GM11168 (cell line): ENCODE results near the gene ANGPTL7.
"Not testable (repeated sequence)": the region's sequence is repeated elsewhere in the genome, so short reads cannot be mapped to it uniquely, and the experiment has no call there.

Source experiments
- in situ Hi-C: fragments of 300-500 bp; cut with MboI; formaldehyde crosslinking; loops from one replicate; pipeline ENCODE4 v1.12.0; 2022; ENCODE audit warnings: low sequenced_read_pairs; ENCODE audit not compliant: unreplicated experiment

Gene ANGPTL7

DNA sequence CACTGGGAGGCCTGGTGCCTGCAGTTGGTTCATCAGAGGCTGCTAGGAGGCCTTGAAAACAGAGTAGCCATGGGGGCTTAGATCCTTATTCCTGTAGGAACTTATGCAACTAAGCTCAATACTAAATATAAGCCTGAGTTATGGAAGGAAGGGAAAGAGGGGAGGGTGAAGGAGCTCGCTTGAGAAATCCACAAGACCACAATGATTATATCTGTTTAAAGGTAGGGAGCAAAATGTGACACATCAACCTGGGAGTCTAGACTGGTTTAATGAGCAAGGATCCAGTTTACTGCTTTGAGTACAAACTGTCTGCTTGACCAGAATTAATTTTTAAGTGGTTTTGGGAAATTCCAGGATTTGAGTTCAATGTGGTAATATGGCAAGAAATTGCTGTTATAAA, 20.4 kb upstream of the ANGPTL7 start:
- in situ Hi-C loops, result no loop called here

DNA sequence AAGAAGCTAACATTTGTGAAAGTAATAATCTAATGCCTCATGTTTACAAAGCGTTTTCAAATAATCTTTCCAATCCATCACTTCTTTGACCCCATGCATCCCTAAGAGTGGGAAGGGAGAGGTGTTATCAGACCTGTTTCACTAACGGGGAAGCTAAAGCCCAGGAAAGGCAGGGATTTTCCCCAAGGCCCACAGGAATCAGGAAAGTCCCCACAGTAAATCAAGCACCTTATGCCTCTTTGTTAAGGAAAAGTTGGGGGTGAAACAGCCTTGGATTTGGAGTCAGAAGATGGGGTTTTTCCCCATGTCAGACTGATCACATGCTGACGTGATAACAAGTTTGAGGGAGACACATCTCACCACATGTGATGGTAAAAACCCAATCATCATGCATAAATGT, 20.0 kb upstream of the ANGPTL7 start:
- in situ Hi-C loops, result no loop called here

DNA sequence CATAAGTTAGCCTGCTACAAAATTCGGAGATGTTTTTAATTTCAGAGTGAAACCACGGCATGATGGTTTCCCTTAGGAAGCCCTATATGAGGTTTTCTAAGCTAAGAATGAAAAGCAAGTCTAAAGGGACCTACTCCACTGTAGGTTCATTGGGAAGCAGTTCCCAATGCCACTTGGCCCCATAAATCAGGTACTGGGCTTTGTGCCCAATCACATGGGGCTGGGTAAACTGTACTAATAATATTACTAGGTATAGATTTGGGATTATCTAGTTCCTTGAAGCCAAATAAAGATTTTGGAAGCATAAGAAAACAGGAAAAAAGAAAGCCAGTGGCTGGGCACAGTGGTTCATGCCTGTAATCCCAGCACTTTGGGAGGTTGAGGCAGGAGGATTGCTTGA, 19.1 kb upstream of the ANGPTL7 start:
- in situ Hi-C loops, result no loop called here

DNA sequence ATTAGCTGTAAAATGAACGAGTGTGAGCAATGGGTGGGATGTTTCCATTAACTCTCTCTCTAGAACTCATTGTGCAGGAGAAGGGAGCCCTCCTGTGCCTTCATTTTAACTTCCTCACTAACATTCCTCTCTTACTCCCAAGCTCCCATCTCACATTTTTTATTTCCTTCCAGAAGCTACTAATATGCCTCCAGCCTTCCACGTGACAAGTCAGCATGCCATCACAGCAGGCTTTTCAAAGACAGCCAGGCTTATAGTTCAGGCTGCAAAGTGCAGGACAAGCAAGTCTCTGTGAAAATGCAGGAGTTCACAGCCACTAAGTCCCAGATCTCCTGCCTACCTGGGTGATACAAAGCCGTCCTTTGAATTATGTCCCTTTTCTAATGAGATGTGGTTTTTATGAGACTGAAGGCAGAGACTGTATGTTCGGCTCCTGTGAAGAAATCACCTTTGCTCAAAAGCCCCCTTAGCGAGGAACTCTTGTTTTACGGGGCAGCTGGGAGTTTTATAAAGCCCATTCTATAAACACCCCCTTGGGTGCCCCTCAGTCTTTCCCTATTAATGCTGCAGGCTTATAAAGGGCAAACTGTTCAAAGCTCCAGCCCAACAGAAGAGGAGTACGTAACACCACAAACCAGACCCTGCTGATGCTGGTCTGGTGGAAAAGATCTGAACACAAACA, 14.8 kb upstream of the ANGPTL7 start:
- in situ Hi-C loops, result no loop called here

DNA sequence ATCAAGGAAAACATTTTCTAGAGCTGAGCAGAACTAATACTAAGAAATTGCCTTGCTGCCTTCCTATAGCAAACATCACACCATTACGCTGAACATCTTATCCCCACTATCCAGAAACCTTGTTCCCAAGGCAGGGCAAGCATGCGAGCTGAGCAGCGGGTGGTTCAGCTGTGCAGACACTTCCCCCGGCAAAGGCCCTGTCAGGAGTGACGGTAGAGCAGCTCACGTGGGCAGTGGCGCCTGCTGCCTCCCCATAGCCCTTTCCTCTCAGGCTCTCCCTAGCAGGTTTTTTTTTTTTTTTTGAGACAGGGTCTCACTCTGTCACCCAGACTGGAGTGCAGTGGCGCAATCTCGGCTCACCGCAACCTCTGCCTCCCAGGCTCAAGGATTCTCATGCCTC, 13.7 kb upstream of the ANGPTL7 start:
- in situ Hi-C loops, result no loop called here

DNA sequence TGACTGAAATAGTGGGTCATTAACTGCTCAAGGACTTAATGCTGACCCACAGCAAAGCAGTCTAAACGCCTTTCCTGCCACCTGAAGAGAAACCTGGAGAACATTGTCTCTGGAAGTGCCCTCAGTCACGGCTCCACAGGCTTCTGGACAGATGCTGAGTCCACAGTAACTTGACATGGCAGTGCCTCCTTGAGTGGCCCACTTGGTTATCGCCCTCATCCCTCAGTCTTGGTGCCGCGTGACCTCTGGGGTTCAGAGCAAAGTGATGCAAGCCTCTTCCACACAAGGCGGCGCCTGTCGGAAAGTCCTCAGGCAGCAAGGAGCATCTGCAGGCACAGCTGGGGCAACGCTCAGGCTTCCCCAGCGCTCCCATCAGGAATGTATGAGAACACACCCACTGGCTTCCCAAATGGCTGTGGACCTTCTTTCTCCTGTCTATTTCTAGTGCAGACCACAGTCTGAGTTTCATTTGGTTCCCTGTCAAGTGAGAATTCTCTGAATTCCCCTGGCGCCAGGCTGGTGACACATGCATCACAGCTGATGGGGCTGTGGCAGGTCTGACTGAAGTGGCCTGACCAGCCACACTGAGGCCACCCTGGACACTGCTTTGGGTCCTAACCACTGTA, 13.0 kb upstream of the ANGPTL7 start:
- in situ Hi-C loops, result no loop called here

DNA sequence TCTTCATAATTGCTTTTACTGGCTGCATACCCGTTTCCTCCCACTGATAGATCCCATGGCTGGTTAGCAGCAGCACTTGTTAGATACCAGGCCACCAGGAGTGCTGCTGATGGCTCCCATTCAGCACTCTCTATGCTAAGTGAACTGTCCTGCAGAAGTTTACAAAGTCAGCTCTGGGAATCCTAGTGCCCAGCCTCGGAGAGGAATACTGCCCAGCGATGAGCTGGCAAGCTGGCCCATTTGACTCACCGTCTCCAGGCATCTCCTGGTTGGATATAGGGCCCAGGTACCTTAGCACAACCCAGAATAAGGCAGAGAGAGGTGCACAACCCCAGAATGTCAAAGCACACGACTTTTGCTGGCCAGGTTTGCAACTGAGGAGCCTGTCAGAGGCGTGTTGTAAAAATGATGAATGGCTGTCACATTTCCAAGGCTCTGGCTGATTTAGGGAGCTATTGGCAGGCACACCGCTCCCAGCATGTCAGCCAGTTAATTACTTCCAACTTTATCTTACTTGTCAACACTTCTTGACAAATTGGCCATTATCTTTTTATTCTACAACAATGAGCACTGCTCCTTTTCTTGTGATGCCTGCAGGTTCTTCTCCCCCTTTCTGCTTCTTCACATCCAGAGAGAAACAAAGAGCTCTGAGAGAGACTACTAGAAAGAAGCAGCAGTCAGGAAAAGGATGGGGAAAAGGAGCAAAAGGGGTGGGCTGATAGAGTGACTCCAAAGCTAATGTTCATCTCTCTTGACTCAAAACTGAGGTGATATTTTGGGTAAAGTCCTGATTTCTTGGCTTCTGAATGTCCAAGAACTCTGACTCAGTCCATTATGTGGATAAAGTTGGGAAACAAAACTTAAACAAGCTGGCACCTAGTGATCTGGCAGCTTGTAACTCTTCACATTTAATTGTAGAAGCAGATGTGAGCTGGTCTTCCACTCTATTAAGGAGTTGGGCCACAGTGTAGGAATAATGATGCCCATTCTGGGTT, 10.8 kb upstream of the ANGPTL7 start:
- in situ Hi-C loops, result no loop called here

DNA sequence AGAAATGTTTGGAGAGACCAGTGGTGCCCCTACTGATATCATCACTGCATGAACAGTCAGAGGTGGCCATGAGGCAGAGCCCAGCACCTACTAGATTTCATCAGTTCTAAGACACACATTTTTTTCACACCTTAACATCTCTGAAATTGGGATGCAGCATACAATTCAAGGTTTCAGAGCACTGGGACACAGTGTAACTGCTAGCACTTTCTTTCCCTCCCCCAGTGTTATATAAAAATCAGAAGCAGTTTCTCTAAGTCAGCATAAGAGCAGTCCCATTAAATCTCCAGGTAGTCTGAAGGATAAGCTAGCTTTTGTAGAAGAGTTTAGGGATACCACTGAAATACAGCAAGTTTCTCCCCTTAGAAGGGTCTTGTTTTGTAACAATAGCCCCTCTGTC, 10.0 kb upstream of the ANGPTL7 start:
- in situ Hi-C loops, result no loop called here

DNA sequence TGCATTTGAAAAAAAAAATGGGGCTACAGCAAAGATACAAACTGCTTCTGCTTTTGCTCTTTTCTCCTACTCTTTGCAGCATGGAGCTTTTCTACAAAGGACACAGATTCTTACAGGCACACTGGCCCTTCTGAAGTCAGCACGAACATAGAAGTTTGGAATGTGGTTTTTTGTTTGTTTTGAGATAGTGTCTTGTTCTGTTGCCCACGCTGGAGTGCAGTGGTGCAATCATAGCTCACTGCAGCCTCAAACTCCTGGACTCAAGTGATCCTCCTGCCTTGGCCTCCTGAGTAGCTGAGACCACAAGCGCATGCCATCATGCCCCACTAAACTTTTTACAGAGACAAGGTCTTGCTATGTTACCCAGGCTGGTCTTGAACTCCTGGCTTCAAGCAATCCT, 9.4 kb upstream of the ANGPTL7 start:
- in situ Hi-C loops, result not testable (repeated sequence)

DNA sequence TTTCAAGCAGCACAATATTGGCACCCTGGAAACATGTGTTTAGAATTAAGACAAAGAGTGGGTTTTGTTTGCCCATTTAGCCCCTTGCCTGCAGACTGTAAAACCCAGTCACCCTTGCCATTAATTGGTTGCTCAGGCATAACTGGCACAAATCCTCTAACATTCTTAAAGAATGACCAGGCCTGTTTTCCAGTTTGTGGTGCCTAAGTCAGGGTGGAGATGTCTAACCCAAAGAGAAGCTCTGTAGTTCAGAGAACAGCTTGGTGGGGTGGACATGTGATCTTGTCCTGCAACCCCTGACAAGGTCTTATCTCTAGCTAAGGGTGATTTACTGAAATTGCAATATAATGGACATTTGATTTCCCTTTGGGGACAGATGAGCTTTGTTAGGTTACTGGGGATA, 8.8 kb upstream of the ANGPTL7 start:
- in situ Hi-C loops, result no loop called here

DNA sequence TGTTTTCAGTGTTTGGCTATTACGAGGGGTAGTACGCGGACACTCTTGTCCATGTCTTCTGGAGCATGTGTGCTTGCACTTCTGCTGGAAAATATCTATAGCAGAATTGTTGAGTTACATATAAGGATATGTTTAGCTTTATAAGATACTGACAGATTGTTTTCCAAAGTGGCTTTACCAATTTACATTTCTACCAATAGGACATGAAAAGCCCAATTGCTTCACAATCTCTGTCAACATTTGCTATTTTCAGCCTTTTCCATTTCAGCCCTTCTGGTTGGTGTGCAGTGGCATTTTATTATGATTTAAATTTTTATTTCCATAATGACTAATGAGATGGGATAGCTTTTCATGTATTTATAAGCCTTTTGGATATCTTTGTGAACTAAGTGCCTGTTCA, 6.3 kb upstream of the ANGPTL7 start:
- in situ Hi-C loops, result no loop called here

DNA sequence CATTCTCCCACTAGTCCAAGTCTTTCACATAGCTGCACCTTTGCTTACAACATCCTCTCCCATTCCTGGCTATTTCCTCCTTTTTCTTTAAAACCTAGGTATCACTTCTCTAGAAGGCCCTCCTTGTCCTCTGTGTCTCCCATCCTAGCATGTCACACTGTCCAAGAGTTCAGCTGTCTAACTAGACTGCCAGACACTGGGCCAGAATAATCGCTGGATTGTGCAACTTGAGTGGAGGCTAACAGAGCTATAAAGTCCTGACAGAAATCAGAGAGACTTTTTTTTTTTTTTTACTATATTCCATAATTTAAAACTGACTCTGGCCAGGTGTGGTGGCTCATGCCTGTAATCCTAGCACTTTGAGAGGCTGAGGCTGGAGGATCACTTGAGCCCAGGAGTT, 4.2 kb upstream of the ANGPTL7 start:
- in situ Hi-C loops, result no loop called here

DNA sequence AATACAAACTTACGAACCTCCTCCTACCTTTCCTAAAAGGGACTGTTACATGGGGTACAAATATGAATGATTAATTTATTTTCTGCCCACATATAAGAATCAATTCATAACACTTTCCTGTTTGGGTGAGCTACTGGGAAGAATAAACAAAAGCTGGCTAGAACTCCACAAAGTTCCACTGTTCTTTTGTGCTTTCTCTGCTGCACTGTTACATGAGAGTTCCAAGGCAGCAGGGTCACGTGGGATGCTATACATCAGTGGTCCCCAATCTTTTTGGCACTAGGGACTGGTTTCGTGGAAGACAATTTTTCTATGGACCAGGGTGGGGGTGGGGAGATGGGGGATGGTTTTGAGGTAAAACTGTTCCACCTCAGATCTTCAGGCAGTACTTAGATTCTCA, 2.2 kb upstream of the ANGPTL7 start:
- in situ Hi-C loops, result no loop called here

DNA sequence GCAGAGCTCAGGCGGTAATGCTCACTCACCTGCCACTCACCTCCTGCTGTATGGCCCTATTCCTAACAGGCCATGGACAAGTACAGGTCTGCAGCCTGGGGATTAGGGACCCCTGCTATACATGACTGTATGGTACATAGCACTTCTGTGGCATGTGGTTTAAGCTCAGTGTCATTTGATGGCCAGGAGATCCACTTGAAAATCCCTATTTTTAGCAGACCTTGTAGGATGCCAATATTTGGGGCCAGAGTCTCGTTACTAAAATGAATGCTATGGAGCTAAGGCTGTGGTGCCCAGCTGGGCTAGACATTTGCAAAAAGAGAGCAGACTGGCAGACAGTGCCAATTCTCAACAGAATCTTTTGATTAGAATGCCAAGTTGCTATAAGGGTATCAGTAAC, 1.7 kb upstream of the ANGPTL7 start:
- in situ Hi-C loops, result no loop called here

DNA sequence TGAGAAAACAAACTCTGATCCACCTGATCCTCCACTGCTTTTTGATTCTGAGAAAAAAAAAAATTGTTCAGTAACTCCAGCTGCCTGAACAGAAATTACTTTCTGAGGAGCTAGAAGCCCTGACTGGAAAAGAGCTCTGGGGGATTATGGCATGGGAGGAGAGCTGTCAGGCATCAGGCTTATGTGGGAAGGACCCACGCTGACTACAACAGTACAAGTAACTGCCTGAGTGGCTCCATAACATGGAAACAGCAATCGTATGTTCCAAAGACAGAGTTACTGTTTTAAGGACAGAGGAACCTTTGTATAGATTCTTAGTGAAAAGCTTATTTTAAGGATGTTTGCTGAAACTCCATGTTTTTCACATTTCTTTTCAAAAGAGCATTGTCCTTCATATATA, 1.2 kb upstream of the ANGPTL7 start:
- in situ Hi-C loops, result no loop called here

DNA sequence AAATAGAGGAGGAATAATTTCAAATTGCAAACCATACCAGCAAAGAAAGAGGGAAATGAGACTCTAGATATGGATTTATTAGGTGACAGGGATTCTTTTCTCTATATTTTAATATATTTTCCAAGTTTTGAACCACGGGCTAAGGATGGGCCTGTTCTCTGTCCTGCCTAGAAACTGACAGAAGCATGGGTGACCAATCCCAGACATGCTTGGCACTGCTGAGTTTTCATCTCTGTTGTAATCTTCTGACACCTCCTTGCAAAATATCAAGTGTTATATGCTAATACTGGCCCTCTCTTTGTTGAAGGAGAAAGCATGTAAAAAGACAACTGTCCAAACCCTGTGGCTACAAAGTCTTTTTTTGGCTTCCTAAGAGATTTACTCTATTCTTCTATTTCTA, 774 bp upstream of the ANGPTL7 start:
- in situ Hi-C loops, result no loop called here

DNA sequence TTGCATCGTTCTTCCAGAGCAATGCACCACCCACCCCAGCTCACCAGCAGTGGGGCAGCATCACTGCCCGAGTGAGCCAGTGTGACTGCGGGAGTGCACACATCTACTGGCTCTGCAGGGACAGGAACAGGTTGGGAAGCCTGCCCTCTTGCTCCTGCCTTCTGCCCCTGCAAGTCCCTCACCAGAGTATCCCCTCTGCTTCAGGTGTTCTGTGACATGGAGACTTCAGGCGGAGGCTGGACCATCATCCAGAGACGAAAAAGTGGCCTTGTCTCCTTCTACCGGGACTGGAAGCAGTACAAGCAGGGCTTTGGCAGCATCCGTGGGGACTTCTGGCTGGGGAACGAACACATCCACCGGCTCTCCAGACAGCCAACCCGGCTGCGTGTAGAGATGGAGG, 4.2 kb downstream of the ANGPTL7 start:
- in situ Hi-C loops, result no loop called here

DNA sequence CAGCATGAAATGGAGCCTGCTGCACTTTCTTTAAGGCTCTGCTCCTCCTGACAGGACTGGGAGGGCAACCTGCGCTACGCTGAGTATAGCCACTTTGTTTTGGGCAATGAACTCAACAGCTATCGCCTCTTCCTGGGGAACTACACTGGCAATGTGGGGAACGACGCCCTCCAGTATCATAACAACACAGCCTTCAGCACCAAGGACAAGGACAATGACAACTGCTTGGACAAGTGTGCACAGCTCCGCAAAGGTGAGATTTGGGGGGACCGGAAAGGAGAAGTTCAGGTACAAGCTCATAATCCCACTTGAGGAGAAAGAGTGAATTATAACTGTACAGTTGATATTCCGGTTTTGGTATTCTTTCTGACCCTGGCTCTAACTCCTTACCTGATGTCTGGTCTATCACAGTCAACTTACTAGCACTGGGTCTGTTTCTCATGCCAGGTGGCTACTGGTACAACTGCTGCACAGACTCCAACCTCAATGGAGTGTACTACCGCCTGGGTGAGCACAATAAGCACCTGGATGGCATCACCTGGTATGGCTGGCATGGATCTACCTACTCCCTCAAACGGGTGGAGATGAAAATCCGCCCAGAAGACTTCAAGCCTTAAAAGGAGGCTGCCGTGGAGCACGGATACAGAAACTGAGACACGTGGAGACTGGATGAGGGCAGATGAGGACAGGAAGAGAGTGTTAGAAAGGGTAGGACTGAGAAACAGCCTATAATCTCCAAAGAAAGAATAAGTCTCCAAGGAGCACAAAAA, 5.4 kb downstream of the ANGPTL7 start:
- in situ Hi-C loops, result loop anchor here (5.0 kb wide), 1 partner anchor 32 kb away; no protein-coding TSS in a partner anchor

DNA sequence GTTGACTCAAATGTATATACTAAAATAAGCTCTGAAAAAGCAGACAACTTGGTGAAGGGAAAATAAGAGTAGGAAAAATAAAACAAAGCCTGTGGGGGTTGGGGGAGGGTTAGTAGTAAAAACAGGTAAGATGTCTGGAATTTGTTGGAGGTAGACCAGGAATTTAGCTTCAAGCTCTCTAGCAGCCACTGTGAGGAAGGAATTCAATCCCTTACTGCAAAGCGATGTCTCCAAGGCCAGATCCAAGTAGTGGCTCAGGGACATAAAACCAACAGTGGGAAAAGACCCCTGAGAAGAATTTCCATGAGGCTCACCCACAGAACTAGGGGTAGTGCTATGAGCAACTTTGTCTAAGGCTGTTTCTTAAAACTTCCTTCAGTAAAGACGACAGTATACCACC, 7.8 kb downstream of the ANGPTL7 start:
- in situ Hi-C loops, result loop anchor here (5.0 kb wide), 1 partner anchor 35 kb away; no protein-coding TSS in a partner anchor

DNA sequence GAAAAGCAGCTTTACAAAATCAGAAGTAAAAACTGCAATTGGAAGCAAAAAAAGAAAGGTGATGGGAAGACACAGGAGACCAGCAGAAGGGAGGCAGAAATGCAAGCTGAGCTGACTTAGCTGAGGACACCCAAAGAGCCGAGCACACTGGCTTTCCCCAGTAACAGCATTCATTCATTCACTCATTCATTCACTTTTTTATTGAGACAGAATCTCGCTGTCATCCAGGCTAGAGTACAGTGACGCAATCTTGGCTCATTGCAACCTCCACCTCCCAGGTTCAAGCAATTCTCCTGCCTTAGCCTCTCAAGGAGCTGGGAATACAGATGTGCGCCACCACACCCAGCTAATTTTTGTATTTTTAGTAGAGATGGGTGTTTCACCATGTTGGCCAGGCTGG, 8.2 kb downstream of the ANGPTL7 start:
- in situ Hi-C loops, result loop anchor here (5.0 kb wide), 1 partner anchor 35 kb away; no protein-coding TSS in a partner anchor
